Stimulated activated memory B cell treated with anti-CD40 and anti-IgM and Interleukin-4, amounts not matched to agents 10 μg/mL and 1 μg/mL and 100 μg/mL, for 72 hours (primary cell): Measurements from ENCODE around the gene AHSG.
"Not testable (repeated sequence)": the region's sequence is repeated elsewhere in the genome, so short reads cannot be mapped to it uniquely, and the experiment has no call there.

Experiments
- ATAC-seq: fragments of 150-1000 bp; cut with Tn5 transposase; 2 replicates; pipeline ENCODE4 v1.10.0; 2021
- H3K27ac Mint-ChIP-seq: one replicate; pipeline ENCODE4 v1.8.0; 2022; ENCODE audit warnings: mild to moderate bottlenecking, mixed read lengths
- H3K27me3 Mint-ChIP-seq: one replicate; pipeline ENCODE4 v1.8.0; 2022; ENCODE audit warnings: mixed read lengths
- H3K36me3 Mint-ChIP-seq: one replicate; pipeline ENCODE4 v1.8.0; 2022; ENCODE audit warnings: mixed read lengths
- H3K4me1 Mint-ChIP-seq: one replicate; pipeline ENCODE4 v1.8.0; 2022; ENCODE audit warnings: mixed read lengths
- H3K4me3 Mint-ChIP-seq: one replicate; pipeline ENCODE4 v1.8.0; 2022; ENCODE audit warnings: mild to moderate bottlenecking, moderate library complexity, mixed read lengths
- H3K9me3 Mint-ChIP-seq: one replicate; pipeline ENCODE4 v1.8.0; 2022; ENCODE audit warnings: mixed read lengths

Gene AHSG

GRCh38 chr3:186612721-186613636, at the start of gene AHSG:
Gene AHSG (plus strand): TSS chr3:186613060. CDS start chr3:186613142, 82 bp downstream.
- no peak within 1 kb of the TSS for H3K27ac Mint-ChIP-seq

GRCh38 chr3:186564586-186564985, 48.3 kb upstream of the AHSG start:
- Mint-ChIP-seq H3K36me3 (peaks cover 9% of the 10 kb centered on the region), H3K4me3 (no peak overlapping the region), H3K9me3 (no peaks in the 10 kb centered on the region), H3K27me3 (no peaks in the 10 kb centered on the region), H3K4me1 (peaks cover 66% of the 10 kb centered on the region), H3K27ac (no peak overlapping the region)
- no peak for ATAC-seq

More at GRCh38 chr3:186612721-186613636, at the start of gene AHSG:
- Mint-ChIP-seq H3K9me3 (no peaks in the 10 kb centered on the region), H3K36me3 (no peaks in the 10 kb centered on the region), H3K27me3 (peaks cover 10% of the 10 kb centered on the region), H3K4me3 (no peak within 1 kb of the TSS), H3K4me1 (peaks cover 21% of the 10 kb centered on the region)
- no peak for ATAC-seq

GRCh38 chr3:186566772-186567071, 46.1 kb upstream of the AHSG start:
- Mint-ChIP-seq H3K27ac (peak overlapping the region; percentile 79), H3K27me3 (no peaks in the 10 kb centered on the region), H3K36me3 (peaks cover 9% of the 10 kb centered on the region), H3K9me3 (no peaks in the 10 kb centered on the region), H3K4me1 (peaks cover 71% of the 10 kb centered on the region), H3K4me3 (peak overlapping the region; percentile 80)
- ATAC-seq = peak; percentile 0

- Mint-ChIP-seq H3K27ac (peak within 1 kb of the TSS; percentile 79), H3K4me3 (peak within 1 kb of the TSS; percentile 80), H3K27me3 (no peaks in the 10 kb centered on the region), H3K36me3 (peaks cover 3% of the 10 kb centered on the region), H3K4me1 (peaks cover 67% of the 10 kb centered on the region), H3K9me3 (no peaks in the 10 kb centered on the region)
- ATAC-seq = peak; percentile 76
These were observed 45.6 kb upstream of the AHSG start, which contains the start of gene TBCCD1 for GRCh38 chr3:186567072-186567921. Gene TBCCD1 (minus strand): TSS chr3:186567339. CDS start chr3:186564329, 3,010 bp downstream.

- Mint-ChIP-seq H3K4me1 (peaks cover 56% of the 10 kb centered on the region), H3K4me3 (peak overlapping the region; percentile 94), H3K27ac (peak overlapping the region; percentile 93)
- not testable (repeated sequence) for H3K36me3 Mint-ChIP-seq, ATAC-seq, H3K9me3 Mint-ChIP-seq, H3K27me3 Mint-ChIP-seq
These were observed 43.5 kb upstream of the AHSG start for GRCh38 chr3:186569361-186569760.

- Mint-ChIP-seq H3K9me3 (no peaks in the 10 kb centered on the region), H3K27ac (peak overlapping the region; percentile 93), H3K36me3 (no peaks in the 10 kb centered on the region), H3K4me3 (peak overlapping the region; percentile 94), H3K27me3 (no peaks in the 10 kb centered on the region), H3K4me1 (peaks cover 56% of the 10 kb centered on the region)
- no peak for ATAC-seq
These were observed 43.1 kb upstream of the AHSG start for GRCh38 chr3:186569779-186570095.

GRCh38 chr3:186570096-186570940, 42.5 kb upstream of the AHSG start, which contains the start of gene DNAJB11:
Gene DNAJB11 (plus strand): TSS chr3:186570720. CDS start chr3:186570898, 178 bp downstream.
- no peaks in the 10 kb centered on the region for H3K9me3 Mint-ChIP-seq
- H3K27me3 Mint-ChIP-seq = no peaks in the 10 kb centered on the region
- ATAC-seq = peak; percentile 93
- H3K27ac Mint-ChIP-seq = peak within 1 kb of the TSS; percentile 93
- H3K36me3 Mint-ChIP-seq = no peaks in the 10 kb centered on the region
- H3K4me1 Mint-ChIP-seq = peaks cover 55% of the 10 kb centered on the region
- peak within 1 kb of the TSS; percentile 94 for H3K4me3 Mint-ChIP-seq

- Mint-ChIP-seq H3K4me1 (peaks cover 53% of the 10 kb centered on the region), H3K4me3 (peak overlapping the region; percentile 94), H3K27ac (peak overlapping the region; percentile 93), H3K36me3 (no peaks in the 10 kb centered on the region), H3K27me3 (no peaks in the 10 kb centered on the region), H3K9me3 (no peaks in the 10 kb centered on the region)
- no peak for ATAC-seq
These were observed 41.8 kb upstream of the AHSG start for GRCh38 chr3:186570941-186571643.

- ATAC-seq = no peak
- H3K27ac Mint-ChIP-seq = peak overlapping the region; percentile 93
- H3K4me1 Mint-ChIP-seq = peaks cover 48% of the 10 kb centered on the region
These were observed 41.2 kb upstream of the AHSG start for GRCh38 chr3:186571644-186572013.

GRCh38 chr3:186577521-186577920, 35.3 kb upstream of the AHSG start:
- Mint-ChIP-seq H3K4me1 (peaks cover 9% of the 10 kb centered on the region), H3K36me3 (peaks cover 37% of the 10 kb centered on the region), H3K27ac (no peak overlapping the region), H3K4me3 (no peak overlapping the region), H3K9me3 (no peaks in the 10 kb centered on the region), H3K27me3 (no peaks in the 10 kb centered on the region)
- no peak for ATAC-seq

More at GRCh38 chr3:186571644-186572013, 41.2 kb upstream of the AHSG start:
- Mint-ChIP-seq H3K9me3 (no peaks in the 10 kb centered on the region), H3K4me3 (peak overlapping the region; percentile 94), H3K36me3 (no peaks in the 10 kb centered on the region), H3K27me3 (no peaks in the 10 kb centered on the region)

GRCh38 chr3:186580785-186581184, 32.1 kb upstream of the AHSG start:
- Mint-ChIP-seq H3K27me3 (no peaks in the 10 kb centered on the region), H3K36me3 (peaks cover 67% of the 10 kb centered on the region), H3K9me3 (no peaks in the 10 kb centered on the region), H3K27ac (no peak overlapping the region), H3K4me1 (no peaks in the 10 kb centered on the region), H3K4me3 (no peak overlapping the region)
- no peak for ATAC-seq

GRCh38 chr3:186582541-186582940, 30.3 kb upstream of the AHSG start:
- Mint-ChIP-seq H3K4me1 (no peaks in the 10 kb centered on the region), H3K27me3 (no peaks in the 10 kb centered on the region), H3K27ac (no peak overlapping the region), H3K36me3 (peaks cover 75% of the 10 kb centered on the region), H3K4me3 (no peak overlapping the region), H3K9me3 (no peaks in the 10 kb centered on the region)
- no peak for ATAC-seq

GRCh38 chr3:186583831-186584230, 29.0 kb upstream of the AHSG start:
- Mint-ChIP-seq H3K27ac (no peak overlapping the region), H3K4me1 (no peaks in the 10 kb centered on the region), H3K4me3 (no peak overlapping the region), H3K36me3 (peaks cover 69% of the 10 kb centered on the region), H3K9me3 (no peaks in the 10 kb centered on the region), H3K27me3 (no peaks in the 10 kb centered on the region)
- ATAC-seq = no peak

- not testable (repeated sequence) for H3K27me3 Mint-ChIP-seq, H3K4me1 Mint-ChIP-seq, ATAC-seq, H3K9me3 Mint-ChIP-seq, H3K27ac Mint-ChIP-seq, H3K4me3 Mint-ChIP-seq
- peaks cover 51% of the 10 kb centered on the region for H3K36me3 Mint-ChIP-seq
These were observed 26.6 kb upstream of the AHSG start for GRCh38 chr3:186586245-186586644.
